KOPT-K1 (cell line): ENCODE data around the gene ATG4A.

Source experiments
- H3K27ac ChIP-seq: fragments of 200-600 bp; sonication (generic); 2 replicates; pipeline ENCODE4 v1.5.1; 2016; ENCODE audit warnings: antibody characterized with exemption, mild to moderate bottlenecking, low read depth, low read length; ENCODE audit not compliant: poor library complexity, severe bottlenecking
- H3K36me3 ChIP-seq: fragments of 200-600 bp; sonication (generic); 2 replicates; pipeline ENCODE4 v1.5.1; 2017; ENCODE audit warnings: antibody characterized with exemption, mild to moderate bottlenecking, low read length, moderate library complexity; ENCODE audit not compliant: insufficient read depth
- H3K9me3 ChIP-seq: fragments of 200-600 bp; sonication (generic); 2 replicates; pipeline ENCODE4 v1.5.1; 2017; ENCODE audit warnings: antibody characterized with exemption, low read length, mild to moderate bottlenecking; ENCODE audit not compliant: insufficient read depth, poor library complexity, severe bottlenecking

The ATG4A gene, protein sequence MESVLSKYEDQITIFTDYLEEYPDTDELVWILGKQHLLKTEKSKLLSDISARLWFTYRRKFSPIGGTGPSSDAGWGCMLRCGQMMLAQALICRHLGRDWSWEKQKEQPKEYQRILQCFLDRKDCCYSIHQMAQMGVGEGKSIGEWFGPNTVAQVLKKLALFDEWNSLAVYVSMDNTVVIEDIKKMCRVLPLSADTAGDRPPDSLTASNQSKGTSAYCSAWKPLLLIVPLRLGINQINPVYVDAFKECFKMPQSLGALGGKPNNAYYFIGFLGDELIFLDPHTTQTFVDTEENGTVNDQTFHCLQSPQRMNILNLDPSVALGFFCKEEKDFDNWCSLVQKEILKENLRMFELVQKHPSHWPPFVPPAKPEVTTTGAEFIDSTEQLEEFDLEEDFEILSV

DNA sequence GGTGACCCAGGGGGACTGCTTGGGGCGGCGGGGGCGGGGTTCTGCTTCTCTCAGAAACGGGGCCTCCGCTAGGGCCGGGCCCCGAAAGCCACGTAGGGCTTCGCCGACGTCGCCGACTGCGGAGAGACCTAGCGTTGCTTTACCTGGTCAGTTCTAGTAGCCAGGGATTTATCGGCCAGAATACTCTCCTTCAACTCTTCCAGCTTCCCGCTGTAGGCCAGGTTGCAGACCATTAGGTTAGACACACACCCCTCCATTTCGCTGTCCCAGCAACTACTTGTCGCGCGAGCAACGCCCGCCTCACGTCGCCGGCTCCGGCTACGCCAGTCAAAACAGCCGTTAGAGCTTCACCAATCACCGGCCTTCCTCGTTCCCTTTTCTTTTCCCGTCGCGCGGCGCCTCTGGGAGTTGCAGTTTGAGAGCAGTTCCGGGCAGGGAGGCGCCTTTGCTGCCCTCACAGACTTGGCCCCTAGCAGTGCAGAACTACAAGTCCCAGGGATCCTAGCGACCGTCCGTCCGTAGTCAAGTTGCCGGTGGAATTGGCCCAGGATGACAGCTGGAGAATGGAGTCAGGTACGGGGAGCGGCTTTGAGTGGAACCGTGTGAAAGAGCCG is at the start of gene ATG4A, which contains the start of gene PSMD10:
Gene ATG4A, plus strand, starts transcription at position 515 of the 614 bp plus-strand sequence. Its CDS starts 49 bp downstream, at position 564.
Gene PSMD10, minus strand, starts transcription at position 279 of the 614 bp plus-strand sequence. Its CDS starts 22 bp downstream, at position 257.
- peak within 1 kb of the TSS; percentile 78 for H3K27ac ChIP-seq
- H3K9me3 ChIP-seq = no peaks in the 10 kb centered on the region
- H3K36me3 ChIP-seq = peaks cover 24% of the 10 kb centered on the region

DNA sequence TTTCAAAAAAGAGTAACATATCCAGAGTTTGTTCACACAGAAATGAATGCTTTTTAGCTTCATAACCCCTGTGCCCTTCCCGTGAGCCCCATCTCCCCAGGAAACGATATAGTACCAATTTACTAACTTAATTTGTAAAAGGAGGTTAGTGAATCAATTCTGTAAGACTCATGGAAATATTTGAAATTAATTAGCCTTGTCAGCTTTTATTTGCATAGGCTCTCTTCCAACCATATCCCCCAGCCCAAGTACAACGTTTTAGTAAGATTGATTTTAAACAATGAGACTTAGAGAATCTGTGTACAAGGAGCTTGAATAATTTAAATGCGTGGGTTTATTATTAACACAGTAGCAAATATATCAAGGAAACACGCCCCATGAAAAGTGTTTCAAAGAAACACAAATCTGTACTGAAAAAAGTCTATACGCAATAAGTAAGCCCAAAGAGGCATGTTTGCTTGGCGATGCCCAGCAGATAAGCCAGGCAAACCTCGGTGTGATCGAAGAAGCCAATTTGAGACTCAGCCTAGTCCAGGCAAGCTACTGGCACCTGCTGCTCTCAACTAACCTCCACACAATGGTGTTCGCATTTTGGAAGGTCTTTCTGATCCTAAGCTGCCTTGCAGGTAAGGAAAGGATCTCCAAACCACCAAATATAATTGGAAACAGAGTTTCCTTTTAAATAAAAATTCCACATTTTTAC is 46.9 kb upstream of the ATG4A start, which contains the start of gene VSIG1:
Gene VSIG1, plus strand, starts transcription at position 512 of the 703 bp plus-strand sequence. Its CDS starts 66 bp downstream, at position 578.
- Histone ChIP-seq H3K9me3 (no peaks in the 10 kb centered on the region), H3K27ac (no peak within 1 kb of the TSS), H3K36me3 (no peaks in the 10 kb centered on the region)

DNA sequence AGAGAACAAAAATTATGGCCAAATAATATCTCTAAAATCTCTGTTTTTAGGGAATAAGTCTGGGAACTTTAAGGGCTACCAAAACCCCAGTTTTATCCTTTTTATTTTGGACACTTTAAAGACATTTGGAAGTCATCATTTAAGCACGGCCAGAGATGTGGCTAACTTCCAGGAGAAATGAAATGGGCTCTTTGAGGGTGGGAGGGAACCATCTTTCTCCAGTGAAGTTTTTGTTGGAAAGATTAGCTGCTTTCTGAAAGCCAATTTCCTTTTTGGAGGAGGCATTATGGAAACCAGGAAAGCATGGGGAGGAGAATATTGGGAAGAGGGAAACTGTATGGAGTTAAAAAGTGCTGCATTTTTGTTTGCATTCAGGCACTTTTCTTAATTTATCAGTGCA is 41.9 kb upstream of the ATG4A start:
- H3K27ac ChIP-seq = no peak overlapping the region
- no peaks in the 10 kb centered on the region for H3K36me3 ChIP-seq
- H3K9me3 ChIP-seq = no peaks in the 10 kb centered on the region

DNA sequence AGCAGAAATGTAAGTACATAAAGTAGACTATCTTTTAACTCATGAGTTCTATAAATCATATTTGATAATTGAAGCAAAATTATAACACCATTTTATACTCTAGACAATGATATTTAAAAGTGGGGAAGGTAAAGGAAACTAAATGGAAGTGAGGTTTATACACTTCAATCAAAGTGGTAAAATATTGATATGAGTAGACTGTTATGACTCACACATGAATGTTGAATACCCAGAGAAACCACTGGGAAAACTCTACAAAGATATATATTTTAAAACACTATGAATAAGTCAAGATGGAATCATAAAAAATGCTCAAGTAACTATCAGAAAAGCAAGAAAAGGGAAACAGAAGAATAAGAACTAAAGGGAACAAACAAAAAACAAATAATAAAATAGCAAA is 38.4 kb upstream of the ATG4A start:
- Histone ChIP-seq H3K27ac (no peak overlapping the region), H3K36me3 (no peaks in the 10 kb centered on the region), H3K9me3 (no peaks in the 10 kb centered on the region)

DNA sequence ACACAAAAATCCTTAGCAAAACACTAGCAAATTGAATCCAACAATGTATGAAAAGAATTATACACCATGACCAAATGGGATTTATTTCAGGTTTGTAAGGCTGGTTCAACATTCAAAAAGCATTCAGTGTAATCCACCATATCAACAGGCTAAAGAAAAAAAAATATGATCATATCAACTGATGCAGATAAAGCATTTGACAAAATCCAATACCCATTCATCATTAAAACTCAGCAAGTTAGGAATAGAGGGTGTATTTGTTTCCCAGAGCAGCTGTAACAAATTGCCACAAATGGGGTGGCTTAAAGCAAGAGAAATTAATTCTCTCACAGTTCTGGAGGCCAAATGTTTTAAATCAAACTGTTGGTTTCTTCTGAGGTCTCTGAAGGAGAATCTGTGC is 36.0 kb upstream of the ATG4A start:
- Histone ChIP-seq H3K27ac (no peak overlapping the region), H3K9me3 (no peaks in the 10 kb centered on the region), H3K36me3 (no peaks in the 10 kb centered on the region)

DNA sequence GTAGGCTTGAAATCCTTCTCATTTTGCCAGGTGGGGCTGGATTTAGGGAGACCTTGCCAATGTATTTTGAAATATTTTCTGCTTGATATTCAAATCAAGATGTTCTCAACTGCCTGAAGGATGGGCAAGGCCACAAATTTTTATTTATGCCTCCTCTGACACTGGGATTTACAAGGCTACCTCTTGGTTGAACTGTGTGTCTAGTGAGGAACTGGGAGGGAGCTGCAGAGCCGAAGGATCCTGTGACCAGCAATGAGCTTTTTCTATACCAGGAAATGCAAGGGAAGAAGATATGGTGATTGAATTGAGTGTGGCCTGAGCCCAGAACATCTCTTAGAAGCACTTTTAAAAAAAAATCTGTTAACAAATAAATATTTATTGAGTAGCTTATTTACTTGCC is 31.8 kb upstream of the ATG4A start:
- Histone ChIP-seq H3K36me3 (no peaks in the 10 kb centered on the region), H3K9me3 (no peaks in the 10 kb centered on the region), H3K27ac (no peak overlapping the region)

DNA sequence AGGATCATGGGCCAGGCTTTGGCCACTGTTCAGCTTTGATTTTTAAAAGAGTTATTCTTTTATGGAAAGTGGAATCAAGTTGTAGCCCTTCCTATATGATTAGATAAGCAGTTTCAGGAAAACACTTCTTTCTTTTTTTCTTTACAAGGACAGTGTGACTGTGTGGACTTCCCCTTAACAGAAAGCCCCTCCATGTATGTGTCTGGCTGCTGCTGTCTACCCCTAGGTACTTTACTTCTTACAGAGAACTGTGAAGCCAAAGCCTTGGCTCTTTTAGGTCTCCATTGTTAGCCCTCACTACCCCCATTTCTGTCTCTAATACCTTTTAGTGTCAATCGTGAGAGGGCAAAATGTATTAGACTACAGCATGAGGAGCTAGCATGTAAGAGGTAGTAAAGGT is 27.6 kb upstream of the ATG4A start:
- H3K36me3 ChIP-seq = no peaks in the 10 kb centered on the region

DNA sequence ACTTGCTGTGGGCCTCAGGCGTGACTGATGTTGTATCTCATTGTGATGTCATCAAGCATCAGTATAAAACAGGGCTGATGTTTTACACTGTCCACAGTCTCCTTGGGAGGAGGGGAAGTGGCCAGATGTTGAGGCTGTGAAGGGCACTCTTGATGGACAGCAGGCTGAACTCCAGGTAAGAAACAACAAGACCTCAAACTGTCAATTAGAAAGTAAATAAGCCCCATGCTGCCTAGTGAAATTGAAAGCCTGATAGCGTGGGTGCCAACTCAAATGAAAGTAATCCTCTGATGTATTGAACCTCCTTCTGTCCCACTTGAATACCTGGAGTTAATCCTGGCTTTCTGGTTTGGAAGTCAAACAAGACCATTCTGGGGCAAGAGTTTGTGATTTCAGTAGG is 27.0 kb upstream of the ATG4A start:
- no peaks in the 10 kb centered on the region for H3K9me3 ChIP-seq
- no peak overlapping the region for H3K27ac ChIP-seq
- H3K36me3 ChIP-seq = no peaks in the 10 kb centered on the region

More for the DNA sequence above, 27.6 kb upstream of the ATG4A start:
- Histone ChIP-seq H3K9me3 (no peaks in the 10 kb centered on the region), H3K27ac (no peak overlapping the region)

DNA sequence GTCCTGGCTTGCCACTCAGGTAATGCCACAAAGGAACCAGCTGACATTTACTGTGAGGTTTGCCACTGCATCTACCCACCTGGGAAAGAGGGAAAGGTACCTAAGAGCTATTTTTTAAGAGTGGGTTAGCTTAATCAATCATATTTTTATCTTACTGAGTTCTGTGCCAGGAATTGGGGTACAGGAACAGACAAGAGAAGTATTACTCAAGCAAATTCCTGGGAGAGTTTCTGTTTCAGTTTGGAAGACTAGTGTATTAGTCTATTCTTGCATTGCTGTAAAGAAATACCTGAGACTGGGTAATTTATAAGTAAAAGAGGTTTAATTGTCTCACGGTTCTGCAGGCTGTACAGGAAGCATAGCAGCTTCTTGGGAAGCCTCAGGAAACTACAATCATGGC is 23.5 kb upstream of the ATG4A start:
- Histone ChIP-seq H3K36me3 (no peaks in the 10 kb centered on the region), H3K27ac (no peak overlapping the region), H3K9me3 (no peaks in the 10 kb centered on the region)

DNA sequence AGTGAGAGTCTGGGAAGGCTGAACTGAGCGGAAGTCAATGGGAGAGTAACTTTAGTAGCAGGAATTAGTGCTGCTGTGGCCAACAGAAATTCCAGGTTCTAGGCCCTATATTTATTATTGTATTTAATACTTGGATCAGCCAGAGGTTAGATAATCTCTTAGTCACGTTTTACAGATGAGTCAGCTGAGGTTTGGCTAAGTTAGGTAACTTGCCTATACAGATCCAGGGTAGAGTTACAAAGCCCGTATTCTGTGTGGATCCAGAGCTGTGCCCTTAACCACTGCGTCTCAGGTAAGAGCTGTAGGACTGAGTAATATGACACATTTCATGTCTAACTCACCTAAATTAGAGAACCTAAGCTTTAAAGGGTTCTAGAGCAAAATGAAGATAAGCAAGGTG is 20.7 kb upstream of the ATG4A start:
- H3K27ac ChIP-seq = no peak overlapping the region

DNA sequence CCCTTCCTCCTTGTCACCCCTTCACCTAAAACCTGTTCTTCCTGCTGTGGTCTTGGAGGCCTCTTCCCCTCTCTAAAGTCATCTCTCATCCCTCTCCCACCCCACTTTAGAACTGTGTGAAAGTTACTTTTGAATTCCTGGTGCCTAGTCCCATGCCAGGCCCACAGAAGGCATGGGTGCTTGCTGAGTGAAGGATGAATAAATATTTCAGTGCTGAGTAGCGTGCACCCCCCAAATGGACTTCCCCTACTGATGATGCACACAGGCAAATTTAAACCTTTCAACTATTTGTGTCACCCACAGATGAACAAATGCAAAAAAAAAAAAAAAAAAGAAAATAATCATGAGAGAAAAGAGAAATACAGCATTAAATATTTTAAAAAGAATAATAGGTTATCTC is 20.0 kb upstream of the ATG4A start:
- no peak overlapping the region for H3K27ac ChIP-seq
- H3K36me3 ChIP-seq = no peaks in the 10 kb centered on the region
- H3K9me3 ChIP-seq = no peaks in the 10 kb centered on the region

More for the DNA sequence above, 20.7 kb upstream of the ATG4A start:
- no peaks in the 10 kb centered on the region for H3K36me3 ChIP-seq
- no peaks in the 10 kb centered on the region for H3K9me3 ChIP-seq

DNA sequence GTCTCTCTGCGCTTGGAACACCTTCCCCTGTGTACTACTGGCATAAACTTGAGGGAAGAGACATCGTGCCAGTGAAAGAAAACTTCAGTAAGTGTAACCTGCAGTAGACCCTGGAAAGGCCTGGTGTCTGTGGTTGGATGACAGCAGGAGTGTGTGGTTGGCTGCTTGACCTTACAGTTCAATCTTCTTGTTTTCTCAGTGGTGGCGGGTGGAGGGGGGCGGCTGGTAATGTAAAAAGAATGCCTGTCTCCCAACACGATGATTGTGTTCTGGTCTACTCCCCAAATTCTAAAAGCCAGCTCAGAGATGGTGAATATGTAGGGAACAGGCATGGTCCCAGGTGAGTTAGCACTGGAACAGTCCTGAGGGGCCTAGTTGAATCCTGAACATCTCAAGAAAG is 18.8 kb upstream of the ATG4A start:
- H3K36me3 ChIP-seq = no peaks in the 10 kb centered on the region
- no peaks in the 10 kb centered on the region for H3K9me3 ChIP-seq
- H3K27ac ChIP-seq = no peak overlapping the region

DNA sequence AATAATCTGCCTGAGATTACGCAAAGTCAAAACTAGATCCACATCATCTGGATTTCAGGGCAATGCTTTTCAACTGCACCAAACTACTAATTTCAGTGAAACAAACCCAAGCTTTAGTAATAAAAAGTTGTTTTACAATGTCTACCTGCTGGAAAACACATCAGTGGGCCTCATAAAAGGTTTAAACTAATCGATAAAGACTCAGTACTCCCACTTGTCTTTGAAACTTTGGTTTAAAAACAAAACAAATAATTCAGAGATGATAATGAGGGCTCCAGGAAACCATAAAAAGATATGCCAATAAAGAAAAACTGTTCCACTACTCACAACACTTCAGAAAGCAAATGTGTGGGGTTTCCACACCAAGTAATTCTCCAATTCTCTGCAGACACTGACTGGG is 10.5 kb upstream of the ATG4A start:
- Histone ChIP-seq H3K27ac (no peak overlapping the region), H3K9me3 (no peaks in the 10 kb centered on the region), H3K36me3 (peaks cover 17% of the 10 kb centered on the region)

DNA sequence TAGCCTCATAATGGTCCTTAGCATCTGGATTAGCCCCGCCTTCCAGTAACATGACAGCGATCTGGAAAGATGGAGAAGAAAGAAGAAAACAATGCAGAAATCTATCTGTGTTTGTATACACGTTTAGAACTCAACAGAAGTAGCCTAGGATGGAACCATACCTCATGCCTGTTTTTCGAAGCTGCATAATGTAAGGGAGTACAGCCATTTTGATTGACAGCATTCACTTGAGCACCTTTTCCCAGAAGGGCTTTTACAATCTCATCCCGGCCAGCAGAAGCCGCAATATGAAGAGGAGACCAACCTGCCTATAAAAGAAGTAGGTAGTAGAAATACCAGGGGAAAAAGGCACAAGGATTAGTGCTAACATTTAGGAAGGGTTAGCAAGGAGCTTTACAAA is 3.8 kb upstream of the ATG4A start:
- Histone ChIP-seq H3K27ac (no peak overlapping the region), H3K36me3 (peaks cover 44% of the 10 kb centered on the region), H3K9me3 (no peaks in the 10 kb centered on the region)

DNA sequence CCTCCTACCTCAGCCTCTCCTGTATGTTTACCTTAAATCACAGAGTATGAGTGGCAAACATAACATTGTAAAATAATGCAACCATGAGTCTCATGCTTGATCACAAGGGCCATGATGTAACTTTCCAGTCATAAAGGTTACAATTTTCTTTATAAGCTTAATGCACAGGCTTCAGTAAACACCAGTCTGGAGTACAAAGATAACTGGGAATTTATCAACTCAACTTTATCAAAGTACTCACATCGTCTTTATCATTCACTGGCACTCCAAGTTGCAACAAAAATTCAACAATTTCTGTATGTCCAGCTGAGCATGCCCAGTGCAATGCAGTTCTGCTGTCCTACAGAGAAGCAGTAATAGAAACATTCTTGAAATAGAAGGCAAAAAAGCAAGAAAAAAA is 3.1 kb upstream of the ATG4A start:
- Histone ChIP-seq H3K36me3 (peaks cover 44% of the 10 kb centered on the region), H3K9me3 (no peaks in the 10 kb centered on the region), H3K27ac (no peak overlapping the region)
